Skeletal muscle cell (primary cell): Measurements from ENCODE around the gene RMRP.
"Not testable (repeated sequence)": the region's sequence is repeated elsewhere in the genome, so short reads cannot be mapped to it uniquely, and the experiment has no call there.

Experiments
- DNase-seq: peaks from one replicate; pipeline ENCODE4 v3.0.0-alpha.2; 2010; ENCODE audit warnings: low read depth
- H3K4me3 ChIP-seq: 2 replicates; pipeline ENCODE4 v1.5.1; 2011; ENCODE audit warnings: low read depth, mild to moderate bottlenecking, control low read depth, low read length, moderate library complexity

The RMRP gene

GRCh38 chr9:35650341-35651158, 7.3 kb downstream of the RMRP start, which contains the start of gene SIT1:
TSS of gene SIT1 (minus strand) at chr9:35650931. CDS start at chr9:35650853, 78 bp downstream.
- H3K4me3 ChIP-seq, result no peak within 1 kb of the TSS

DNA sequence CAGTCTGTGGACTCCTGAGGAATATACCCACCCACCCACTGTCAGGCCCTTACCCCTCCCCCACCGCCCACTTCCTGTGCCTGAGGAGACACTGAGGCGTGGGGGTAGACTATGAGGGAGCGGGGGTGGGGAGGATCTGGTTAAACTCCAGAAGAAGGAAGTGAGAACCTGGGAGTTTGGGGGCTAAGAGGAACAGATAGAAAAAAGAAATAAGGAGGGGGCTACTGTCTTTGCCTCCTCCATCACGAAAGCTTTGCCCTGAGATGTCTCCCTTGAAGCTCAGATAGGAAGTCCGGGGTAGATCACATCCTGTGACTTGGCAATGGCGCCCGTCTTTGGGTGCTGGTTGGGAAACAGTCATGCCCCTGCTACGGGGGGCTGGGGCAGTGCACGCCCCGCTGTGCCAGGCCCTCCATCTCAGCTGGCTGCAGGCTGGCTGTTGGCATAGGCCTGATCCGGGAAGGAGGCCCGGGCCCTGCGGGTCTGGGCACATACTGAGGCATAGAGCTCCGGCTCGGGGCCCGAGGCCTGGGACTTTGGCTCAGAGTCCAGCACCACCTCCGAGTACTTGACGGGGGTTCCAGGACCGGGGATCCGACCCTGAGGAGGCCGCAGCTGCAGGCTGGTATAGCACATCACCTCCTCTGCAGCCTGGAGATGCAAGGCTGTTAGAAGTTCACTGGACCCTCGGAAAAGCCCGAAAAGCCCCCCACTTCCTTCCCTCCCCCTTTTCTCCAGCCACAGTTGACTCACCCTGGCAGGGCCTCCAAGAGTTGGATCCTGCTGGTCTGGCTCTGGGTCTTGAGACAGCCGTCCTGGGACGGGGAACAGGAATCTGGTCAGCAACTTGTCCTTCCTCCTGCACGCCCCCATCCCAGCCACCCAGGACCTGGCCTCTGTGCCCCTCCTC, 8.1 kb downstream of the RMRP start:
- DNase-seq, result no peak
- no peak overlapping the region for H3K4me3 ChIP-seq

More at GRCh38 chr9:35650341-35651158, 7.3 kb downstream of the RMRP start, which contains the start of gene SIT1:
- no peak for DNase-seq

- DNase-seq, result no peak
- peak overlapping the region; percentile 55 for H3K4me3 ChIP-seq
Observed at GRCh38 chr9:35646533-35647265, 11.1 kb downstream of the RMRP start.

GRCh38 chr9:35646153-35646532, 11.7 kb downstream of the RMRP start:
- DNase-seq, result no peak
- peak overlapping the region; percentile 55 for H3K4me3 ChIP-seq

DNA sequence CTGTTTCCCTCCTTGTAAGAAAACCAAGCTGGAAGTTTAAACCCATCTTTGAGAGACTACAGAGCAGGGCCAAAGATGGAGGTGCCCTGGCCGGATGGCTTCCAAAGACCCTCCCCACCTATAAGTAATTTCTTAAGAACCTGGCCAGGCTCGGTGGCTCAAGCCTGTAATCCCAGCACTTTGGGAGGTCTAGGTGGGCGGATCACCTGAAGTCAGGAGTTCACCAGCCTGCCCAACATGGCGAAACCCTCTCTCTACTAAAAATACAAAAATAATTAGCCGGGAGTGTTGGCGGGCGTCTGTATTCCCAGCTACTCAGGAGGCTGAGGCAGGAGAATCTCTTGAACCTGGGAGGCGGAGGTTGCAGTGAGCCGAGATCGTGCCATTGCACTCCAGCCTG, 12.1 kb downstream of the RMRP start:
- DNase-seq, result not testable (repeated sequence)
- H3K4me3 ChIP-seq, result peak overlapping the region; percentile 55

DNA sequence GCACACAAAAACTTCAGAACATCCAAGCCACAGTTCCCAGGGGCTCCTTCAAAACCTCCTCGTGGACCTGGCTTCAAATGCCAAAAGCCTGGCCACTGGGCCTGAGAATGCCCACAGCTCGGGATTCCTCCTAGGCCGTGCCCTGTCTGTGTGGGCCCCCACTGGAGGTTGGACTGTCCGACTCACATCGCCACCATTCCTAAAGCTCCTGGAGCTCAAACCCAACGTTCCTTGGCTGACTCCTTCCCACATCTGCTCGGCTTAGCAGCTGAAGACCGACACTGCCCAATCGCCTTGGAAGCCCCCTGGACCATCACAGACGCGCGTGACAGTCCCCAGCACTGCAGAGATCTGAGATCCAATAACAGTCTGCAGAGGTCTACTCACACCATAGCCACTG, 14.8 kb downstream of the RMRP start:
- H3K4me3 ChIP-seq, result no peak overlapping the region
- no peak for DNase-seq

DNA sequence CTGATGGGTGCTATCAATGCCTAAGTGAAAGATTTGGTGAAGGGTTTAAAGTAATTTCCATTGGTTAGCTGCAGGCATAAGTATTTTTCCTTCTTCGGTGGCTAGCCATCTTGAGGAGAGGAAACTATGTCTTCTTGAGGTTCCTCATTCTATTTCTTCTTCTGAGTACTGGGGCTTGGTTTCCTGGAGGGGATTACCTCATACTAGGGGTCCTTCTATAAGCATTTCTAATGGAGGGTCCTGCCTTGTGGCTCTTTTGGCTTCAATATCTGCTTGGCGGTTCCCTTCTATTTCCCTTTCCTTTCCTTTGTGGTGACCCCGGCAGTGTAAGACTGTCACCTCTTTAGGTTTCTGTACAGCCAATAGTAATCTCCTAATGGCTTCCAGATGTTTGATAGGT, 16.3 kb downstream of the RMRP start:
- DNase-seq, H3K4me3 ChIP-seq: not testable (repeated sequence)

- DNase-seq, H3K4me3 ChIP-seq: not testable (repeated sequence)
Observed at GRCh38 chr9:35640431-35640830, 17.4 kb downstream of the RMRP start.

GRCh38 chr9:35639631-35640030, 18.2 kb downstream of the RMRP start:
- no peak overlapping the region for H3K4me3 ChIP-seq
- no peak for DNase-seq

DNA sequence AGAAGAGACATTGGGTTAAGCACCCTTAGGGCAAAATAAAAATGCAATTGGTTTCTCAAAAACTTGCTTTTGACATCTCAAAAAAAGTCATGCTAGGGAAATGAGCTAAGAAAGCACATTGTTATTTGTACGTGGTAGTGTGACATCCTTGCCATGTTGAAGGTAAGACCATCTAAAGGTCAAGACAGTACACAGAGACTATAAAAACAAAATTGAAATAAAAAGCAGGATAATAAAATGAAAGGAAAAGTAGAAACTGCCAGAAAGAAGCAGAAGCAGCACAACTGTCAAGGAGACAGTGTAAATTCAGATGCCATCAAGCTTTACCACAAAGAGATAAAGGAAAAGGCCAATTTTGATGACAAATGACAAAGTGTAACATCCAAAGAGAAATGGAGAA, 18.6 kb downstream of the RMRP start:
- DNase-seq, H3K4me3 ChIP-seq: not testable (repeated sequence)

DNA sequence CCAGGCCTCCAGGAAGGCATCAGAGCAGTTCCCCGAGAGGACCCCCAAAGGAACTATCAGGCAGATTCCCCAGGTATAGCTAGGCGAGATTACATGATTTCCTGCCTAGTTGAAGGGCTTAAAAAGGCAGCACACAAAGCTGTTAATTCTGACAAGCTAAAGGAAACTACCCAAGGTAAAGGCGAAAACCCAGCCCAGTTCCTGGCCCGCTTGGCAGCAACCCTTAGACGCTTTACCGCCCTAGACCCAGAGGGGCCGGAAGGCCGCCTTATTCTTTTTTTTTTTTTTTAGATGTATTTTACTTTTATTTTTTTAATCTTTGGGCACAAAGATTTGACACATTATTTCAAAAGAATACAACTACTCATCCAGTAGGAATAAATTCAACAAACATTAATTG, 19.1 kb downstream of the RMRP start:
- H3K4me3 ChIP-seq, DNase-seq: not testable (repeated sequence)

GRCh38 chr9:35637427-35637955, 20.3 kb downstream of the RMRP start:
- not testable (repeated sequence) for DNase-seq, H3K4me3 ChIP-seq

- not testable (repeated sequence) for DNase-seq
Observed at GRCh38 chr9:35636877-35637246, 21.0 kb downstream of the RMRP start.

DNA sequence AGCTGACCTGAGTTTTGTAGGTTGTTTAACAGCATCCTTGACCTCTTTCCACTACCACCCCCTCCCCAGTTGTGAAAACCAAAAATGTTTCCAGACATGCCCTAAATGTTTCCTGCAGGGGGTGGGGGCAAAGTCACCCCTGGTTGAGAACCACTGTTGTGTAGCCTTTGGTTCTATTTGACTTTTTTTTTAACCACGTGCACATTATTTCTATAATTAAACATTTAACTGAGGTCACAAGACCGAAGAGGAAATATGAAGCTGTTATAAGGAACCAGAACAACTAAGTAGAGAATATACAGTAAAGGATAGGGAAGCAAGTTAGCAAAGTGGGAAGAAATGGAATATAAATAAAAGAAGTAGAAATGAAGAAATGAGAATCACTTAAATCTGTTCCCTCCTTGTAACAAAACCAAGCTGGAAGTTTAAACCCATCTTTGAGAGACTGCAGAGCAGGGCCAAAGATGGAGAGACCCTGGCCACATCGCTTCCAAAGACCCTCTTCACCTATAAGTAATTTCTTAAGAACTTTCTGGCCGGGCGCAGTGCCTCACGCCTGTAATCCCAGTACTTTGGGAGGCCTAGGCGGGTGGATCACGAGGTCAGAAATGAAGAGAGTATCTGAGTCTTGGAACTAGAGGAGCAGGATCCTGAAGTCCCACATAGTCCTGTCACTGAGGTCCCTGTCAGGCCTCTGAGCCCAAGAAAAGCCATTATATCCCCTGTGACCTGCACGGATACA, 21.5 kb downstream of the RMRP start:
- no peak for DNase-seq
- H3K4me3 ChIP-seq, result no peak overlapping the region

More at GRCh38 chr9:35636877-35637246, 21.0 kb downstream of the RMRP start:
- not testable (repeated sequence) for H3K4me3 ChIP-seq

GRCh38 chr9:35635730-35636129, 22.1 kb downstream of the RMRP start:
- no peak for DNase-seq
- no peak overlapping the region for H3K4me3 ChIP-seq

DNA sequence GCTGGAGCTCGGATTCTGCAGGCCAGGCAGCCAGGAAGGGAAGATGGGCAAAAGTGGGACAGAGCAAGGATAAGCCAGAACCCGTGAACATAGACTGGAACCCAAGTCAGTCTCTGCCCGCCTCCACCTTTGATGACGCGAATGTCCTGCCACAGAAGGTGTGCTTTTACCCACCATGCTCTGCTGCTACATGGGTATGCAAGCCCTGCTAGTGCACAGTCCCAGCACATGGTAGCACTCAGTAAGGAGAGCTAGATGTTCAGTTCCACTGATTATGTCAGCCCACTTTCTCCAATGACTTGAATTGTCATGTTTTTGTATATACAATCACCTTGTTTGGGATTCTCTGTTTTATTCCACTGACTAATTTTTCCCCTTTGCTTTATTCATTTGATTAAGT, 28.2 kb downstream of the RMRP start:
- no peak for DNase-seq
- H3K4me3 ChIP-seq, result no peak overlapping the region

- no peak overlapping the region for H3K4me3 ChIP-seq
- DNase-seq, result no peak
Observed at GRCh38 chr9:35628389-35628991, 29.3 kb downstream of the RMRP start.

DNA sequence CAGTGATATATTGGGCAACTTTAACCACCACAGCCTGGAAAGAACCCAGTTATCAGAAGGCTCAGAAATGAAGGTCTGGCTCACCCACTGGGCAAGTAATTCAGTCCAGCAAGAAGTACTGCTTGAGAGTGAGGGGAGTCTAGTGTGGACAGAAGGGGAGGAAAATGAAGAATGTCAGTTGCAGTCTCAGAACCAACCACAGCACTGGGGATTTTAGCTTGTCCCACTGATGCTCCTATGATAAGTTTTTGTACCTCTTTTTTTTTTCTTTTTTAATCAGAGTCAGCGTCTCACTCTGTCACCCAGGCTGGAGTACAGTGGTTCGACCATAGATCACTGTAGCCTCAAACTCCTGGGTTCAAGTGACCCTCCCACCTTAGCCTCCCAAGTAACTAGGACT, 30.2 kb downstream of the RMRP start:
- DNase-seq, result no peak
- no peak overlapping the region for H3K4me3 ChIP-seq
